ENCODE results near the gene GPC1.

GPC1 gene

DNA sequence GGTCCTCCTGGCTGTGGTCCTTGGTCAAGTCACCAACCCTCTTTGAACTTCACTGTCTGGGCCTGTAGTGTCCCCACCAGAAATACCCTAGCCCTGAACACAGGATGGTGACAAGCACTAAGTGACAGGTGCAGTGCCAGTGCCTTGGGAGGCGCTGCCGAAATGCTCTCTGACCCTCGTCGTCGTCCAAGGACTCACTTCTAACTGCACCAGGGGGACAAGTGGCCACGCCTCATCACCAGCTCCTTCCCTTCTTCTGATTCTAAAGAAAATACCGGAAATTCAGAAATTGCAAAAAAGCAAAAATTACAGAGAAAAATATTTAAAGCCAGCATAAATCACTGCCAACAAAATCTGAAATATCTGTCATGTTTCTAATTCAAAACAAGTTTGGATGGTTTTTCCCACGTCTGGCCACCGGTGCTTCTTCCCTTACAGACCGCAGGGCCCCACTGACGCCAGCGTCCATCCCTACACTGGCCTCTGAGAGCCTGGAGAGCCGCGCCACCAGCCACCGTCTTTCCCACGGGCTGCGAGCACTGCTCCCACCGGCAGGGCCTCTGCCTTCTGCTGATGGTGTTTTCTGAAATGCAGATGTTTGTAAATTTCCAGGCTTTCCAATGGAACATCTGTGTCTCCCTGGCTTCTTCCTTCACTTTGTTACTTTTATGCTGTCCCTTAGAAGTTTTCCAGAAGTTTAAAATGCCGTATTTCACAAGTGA is 37.4 kb upstream of the GPC1 start:
- no peak for DNase-seq

DNA sequence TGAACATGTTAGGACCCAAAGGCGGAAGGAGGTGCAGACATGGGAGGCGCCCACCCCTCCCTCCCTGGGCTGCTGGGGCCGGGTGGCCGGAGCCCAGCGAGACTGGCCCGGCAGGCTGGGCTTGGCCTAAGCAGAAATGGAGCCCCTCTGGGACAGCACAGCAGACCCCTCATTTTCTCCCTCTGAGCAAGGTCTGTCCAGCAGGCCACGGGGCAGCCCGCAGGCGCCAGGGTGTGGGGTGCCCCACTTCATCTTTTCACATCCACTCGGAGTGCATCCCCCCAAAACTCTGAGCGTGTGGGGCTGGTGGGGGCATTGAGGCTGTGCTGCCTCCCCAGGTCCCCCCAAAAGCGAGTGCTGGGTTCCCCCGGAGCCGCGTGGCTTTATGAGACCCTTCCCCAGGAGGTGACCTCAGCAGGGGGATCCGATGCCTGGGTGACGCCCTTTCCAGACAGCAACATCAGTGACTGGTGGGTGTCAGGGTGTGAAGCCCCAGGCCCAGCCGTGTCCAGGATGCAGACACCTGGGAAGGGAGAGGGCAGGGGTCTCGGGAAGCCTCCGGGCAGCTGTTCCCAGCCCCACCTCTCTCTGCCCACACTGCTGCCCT is 36.7 kb upstream of the GPC1 start:
- DNase-seq: no peak

DNA sequence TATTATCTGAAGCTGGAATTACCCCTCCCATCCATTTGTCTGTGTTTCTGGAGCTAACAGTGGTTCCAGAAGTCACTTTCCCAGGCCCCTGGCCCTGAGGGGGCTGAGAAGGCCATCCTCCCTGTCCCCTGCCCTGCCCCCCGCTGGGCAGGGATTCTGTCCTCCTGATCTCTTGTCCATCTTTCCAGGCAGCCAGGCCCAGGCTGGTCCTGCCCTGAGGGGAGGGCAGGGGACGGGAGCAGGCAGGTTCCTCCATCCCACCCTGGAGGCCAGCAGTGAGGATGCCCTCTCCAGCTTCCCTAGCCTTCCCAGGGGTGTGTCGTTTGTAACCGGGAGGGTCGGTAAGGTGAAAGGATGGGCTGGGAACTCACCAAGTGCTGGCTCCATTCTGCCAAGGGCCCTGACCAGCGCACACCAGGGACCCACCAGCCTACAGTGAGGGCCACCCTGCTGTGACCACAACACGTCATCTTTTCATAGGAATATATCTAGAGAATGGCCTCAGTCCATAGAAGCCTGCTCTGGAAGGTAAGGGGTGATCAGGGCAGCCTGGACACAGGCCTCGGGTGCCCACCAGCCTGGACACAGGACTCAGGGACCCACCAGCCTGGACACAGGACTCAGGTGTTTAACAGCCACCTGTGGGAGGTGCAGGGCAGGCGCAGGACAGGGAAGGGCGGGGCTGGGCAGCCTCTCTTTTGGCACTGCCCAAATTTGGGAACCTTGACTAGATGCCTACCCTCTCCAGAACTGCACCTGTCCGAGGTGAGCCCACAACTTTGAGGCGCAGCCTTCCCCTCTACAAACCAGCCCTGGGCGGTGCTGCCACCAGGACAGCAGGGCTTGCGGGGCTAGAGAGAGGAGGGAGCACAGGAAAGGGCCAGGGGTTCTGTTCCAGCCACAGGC is 35.8 kb upstream of the GPC1 start:
- no peak for DNase-seq

DNA sequence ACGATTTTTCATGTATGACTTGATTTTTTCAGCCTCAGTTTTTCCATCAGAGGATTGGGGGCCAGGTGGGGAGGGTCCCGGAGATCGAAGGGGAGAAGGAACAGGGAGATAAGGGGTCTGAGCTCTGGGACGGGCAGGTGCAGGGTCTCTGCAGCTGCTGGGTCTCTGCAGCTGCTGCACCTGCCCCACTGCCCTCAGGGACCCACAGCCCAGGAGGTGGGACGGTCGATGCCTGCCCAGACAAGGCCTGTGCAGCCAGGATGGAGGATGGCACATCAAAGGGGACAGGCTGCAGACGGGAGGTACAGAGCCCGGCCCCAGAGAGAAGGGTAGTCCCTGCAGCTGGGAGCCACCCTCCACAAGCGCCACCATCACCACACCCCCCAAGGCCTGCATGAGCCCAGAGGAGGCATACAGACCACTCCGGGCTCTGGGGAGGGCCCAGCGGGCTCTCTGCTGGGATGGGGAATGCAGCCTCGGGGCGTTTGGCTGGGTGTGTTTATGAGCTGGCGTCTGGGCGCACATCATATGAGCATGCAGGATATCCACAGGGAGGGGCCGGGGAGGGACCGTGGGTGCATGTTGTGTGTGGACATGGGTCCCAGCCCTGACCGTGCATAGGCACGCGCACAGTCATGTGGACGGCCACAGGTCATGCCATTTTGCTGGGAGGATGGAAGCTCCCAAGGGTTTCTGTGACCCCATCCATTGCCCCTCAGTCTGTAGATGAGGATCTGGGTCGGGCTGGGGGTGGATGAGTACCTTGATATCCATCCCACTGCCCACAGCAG is 34.9 kb upstream of the GPC1 start:
- DNase-seq: no peak

DNA sequence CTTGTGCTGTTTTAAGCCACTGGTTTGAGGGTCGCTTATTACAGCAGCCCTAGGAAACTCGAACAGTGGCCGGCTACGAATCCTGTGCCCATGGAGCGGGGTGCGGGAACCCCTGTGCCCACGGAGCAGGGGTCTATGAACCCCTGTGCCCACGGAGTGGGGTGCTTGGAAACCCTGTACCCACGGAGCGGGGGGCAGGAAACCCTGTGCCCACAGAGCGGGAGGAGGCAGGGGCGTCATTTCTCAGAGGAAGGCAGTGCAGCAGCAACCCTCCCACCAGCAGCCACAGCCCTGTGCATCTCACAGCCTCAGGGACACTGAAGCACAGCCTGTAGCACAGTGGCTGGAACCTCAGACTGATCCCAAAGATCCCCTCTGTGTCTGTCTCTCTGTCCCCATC is 34.2 kb upstream of the GPC1 start:
- no peak for DNase-seq

DNA sequence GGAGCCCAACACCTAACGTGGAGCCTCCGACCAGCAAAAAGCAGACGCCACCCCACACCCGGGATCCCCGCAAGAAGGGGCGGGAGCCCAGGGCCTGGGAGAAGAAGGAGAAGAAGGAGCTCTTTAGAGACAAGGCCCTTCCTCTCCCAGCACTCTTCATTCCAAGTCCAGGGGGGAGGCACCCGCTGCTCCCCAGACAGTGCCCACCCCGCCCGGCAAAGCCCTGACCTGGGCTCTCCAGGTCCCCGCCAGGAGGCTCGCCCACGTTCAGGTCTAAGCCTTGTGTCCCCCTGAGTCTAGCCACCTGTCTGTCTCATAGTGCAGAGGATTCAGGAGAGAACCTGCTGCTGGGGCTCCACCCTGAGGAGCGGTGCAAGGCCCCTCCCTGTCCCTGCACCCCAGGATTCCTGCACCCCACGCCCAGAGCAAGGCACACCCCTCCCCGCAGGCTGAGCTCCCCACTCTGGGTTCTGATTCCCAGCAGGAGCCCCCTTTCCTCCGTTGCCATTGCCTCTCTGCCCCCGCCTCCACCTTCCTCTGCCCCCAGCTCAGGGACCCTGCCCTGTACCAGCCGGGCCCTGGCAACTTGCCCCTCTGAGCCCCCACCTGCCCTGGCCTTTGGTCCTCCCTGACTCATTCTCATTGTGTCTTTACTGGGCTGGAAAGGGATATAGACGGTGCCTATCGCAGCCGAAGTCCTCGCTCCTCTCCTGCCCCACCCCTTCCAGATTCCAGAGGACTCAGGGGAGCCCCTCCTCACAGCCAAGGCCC is 33.5 kb upstream of the GPC1 start:
- DNase-seq: no peak

DNA sequence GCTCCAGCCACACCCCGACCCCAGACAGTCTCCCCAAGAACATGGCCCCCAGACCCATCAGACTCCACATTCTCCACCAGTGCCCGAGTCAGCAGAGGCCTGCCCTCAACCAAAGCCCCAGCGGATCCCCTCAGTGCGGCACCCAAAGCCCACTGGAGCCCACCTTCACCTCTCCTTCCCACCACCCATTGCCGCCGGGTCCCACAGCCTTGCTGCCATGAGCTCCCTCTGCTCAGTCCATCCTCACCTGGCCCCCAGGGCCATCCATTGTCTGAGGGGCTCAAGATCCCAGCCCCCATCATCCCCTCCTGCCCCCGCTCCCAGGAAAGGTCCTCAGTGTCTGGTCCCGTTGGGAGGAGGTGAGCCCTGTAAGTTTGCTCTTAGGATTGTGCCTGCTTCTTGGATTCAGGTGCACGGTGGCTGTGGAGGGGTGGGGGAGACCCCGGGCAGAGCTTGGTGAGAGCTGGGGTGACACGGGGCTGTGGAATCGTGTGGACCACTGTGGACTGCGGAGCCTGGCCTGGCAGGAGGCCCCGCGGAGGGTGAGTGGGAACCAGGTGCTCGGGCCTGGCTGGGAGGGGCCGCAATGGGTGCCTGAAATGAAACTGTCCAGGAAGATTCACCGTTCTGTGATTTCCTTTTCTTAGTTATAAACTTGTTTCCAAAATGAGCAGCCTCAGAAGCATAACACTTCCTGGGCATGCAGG is 32.7 kb upstream of the GPC1 start:
- no peak for DNase-seq

DNA sequence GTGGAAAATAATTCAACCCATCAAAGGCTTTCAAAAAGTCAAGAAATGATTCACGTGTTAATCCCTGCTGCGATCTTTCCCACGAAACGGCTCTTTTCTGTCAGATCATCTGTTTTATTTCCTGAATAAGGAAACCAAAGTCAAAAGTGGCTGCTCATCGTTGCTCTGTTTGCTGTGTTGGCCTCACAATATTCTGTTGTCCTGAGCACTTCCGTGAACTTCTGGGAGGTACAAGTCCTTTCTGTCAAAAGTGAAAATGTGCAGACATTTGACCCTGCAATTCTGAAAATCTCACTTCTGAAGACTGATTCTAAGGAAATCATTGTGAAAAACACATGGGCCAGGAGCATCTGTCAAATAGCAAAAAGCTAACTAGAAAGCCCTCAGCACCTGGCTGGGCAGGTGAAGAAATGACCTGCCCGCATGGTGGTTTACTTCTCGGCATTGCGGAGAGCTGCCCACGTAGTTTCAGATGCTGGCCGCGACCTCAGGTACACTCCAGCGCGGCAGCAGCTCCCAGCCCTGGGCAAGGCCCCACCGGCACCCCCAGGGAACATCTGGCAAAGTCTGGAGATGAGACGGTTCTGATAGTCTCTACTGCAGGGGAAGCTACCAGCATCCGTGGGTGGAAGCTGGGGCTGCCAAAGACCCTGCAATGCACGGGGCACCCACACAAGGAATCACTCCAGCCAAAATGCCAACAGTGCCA is 31.9 kb upstream of the GPC1 start:
- no peak for DNase-seq

DNA sequence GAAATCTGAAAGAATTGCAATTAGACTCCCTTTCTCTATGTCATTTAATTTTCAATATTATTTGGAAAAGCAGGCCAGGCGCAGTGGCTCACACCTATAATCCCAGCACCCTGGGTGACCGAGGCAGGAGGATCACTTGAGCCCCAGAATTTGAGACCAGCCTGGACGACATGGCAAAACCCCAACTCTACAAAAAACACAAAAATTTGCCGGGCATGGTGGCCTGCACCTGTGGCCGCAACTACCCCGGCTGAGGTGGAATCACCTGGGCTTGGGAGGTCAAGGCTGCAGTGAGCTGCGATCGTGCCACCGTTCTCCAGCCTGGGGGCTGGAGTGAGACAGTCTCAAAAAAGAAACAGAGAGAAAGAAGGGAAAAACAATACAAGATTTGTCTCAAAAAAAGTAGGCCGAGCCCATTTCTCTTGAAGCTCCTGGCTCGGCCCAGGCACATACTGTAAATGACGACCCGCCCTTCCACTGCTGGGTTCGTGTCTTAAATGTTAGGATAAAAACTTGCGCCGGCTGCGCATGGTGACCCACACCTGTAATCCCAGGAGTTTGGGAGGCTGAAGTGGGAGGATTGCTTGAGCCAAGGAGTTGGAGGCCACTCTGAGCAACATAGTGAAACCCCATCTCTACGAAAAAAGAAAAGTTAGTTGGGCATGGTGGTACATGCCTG is 31.1 kb upstream of the GPC1 start:
- peak in 1 of 2 experiments; percentile 8 for DNase-seq

DNA sequence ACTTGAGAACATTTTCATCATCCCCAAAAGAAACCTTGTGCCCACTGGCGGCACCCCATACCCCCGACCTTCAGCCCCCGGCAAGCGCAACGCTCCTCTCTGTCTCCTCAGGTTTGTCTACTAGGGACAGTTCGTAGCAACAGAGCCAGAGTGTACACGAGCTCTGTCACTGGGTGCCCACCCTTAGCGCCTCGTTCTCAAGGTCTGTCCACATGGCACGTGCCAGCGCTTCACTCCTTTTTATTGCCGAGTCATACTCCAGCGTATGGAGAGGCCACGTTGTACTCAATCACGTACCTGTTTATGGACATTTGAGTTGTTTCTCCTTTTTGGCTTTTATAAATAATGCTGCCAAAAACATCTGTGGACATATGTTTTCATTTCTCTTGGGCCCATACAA is 30.3 kb upstream of the GPC1 start:
- no peak for DNase-seq

DNA sequence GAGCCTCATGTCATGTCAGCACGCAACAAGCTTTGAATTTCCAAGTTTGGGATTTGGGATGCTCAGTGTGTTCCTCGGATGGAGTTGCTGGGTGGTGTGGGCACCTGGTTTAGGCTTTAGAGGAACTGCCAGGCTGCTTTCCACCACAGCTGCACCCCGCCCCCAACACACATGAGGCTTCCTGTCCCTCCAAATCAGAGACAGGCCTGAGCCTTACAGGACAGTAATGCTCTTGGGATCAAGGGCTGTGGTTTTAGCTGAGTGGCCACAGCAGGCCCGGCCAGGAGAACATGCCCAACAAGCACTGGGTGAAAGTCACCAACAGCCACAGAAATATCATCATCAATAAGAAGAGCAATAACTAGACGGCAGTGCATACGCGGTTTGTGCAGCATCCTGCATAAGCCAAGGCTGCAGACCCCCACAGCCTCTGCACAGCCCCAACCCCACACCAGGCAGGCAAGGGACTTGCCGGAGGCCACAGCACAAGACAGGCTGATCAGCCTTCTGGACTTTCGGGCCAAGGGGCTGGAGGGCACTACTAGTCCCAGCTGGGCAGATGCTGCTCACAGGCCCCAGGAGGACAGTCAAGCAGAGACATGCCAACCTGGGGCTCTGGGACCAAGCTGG is 29.7 kb upstream of the GPC1 start:
- no peak for DNase-seq

DNA sequence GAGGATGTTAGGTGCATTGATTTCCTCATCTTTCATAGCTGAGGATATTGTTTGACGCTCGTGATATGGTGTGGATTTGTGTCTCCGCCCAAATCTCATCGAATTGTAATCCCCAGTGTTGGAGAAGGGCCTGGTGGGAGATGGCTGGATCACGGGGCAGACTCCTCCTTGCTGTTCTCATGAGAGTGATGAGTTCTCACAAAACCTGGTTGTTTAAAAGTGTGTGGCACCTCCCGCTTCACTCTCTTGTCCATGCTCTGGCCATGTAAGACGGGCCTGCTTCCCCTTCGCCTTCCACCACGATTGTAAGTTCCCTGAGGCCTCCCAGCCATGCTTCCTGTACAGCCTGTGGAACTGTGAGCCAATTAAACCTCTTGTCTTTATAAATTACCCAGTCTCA is 28.4 kb upstream of the GPC1 start:
- no peak for DNase-seq

DNA sequence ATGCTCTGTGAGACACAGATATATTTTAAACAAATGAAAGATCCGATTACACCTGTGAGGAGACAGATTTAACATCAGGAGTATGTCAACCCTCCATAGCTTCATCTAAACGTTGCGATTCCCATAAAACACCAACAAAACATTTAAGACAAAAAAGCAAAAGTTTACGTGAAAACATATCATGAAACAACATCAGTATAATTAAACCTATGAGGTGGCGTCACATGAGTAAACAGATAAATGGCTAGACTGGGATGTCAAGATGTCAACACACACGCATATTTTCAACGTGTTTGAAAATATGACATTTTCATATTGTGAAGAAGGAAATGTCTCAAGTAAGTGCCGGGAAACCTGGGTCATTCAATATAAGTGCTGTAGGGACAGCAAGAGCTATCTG is 25.5 kb upstream of the GPC1 start:
- DNase-seq: no peak

DNA sequence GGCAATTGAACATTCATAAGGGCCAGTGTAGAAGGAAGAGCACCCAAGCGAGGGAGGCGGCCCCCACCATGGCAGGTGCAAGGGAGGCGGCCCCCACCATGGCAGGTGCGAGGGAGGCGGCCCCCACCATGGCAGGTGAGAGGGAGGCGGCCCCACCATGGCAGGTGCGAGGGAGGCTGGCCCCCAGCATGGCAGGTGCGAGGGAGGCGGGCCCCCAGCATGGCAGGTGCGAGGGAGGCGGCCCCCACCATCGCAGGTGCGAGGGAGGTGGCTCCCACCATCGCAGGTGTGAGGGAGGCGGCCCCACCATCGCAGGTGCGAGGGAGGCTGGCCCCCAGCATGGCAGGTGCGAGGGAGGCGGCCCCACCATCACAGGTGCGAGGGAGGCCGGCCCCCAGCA is 24.7 kb upstream of the GPC1 start:
- DNase-seq: no peak

DNA sequence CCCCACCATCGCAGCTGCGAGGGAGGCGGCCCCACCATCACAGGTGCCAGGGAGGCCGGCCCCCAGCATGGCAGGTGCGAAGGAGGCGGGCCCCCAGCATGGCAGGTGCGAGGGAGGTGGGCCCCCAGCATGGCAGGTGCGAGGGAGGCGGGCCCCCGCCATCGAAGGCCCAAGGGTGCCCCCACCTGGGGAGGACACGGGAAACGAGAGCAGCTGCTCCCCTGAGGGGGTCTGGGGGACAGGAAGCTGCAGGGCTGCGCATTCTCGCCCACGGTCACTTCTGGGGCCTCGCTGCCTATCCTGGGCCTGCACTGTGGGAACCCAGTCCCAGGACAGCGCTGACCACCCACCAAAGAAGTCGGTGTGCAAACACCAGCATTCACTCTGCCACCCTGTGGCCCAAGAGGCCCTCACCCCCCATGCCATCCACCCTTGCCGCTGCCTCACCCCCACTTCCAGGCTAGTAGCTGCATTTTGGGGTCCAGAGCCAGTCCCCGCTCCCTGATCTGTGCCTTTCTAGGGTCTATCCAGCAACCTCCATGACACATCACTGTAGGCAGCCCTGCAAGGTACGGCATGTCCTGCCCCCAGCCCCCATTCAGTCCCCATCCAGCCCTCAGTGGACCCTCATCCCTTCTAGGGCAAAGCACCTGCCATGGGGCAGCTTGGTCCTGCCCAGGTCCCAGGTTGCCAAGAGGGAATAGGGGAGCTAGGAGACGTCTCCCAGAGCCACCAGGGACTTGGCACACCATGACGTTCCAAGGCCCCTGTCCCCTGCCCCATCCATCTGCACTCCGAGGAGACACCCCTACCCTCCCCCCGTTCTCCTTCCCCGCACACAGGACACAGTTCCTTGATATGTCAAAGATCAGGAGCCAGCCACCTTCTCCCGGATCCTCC is 24.0 kb upstream of the GPC1 start:
- DNase-seq: no peak

DNA sequence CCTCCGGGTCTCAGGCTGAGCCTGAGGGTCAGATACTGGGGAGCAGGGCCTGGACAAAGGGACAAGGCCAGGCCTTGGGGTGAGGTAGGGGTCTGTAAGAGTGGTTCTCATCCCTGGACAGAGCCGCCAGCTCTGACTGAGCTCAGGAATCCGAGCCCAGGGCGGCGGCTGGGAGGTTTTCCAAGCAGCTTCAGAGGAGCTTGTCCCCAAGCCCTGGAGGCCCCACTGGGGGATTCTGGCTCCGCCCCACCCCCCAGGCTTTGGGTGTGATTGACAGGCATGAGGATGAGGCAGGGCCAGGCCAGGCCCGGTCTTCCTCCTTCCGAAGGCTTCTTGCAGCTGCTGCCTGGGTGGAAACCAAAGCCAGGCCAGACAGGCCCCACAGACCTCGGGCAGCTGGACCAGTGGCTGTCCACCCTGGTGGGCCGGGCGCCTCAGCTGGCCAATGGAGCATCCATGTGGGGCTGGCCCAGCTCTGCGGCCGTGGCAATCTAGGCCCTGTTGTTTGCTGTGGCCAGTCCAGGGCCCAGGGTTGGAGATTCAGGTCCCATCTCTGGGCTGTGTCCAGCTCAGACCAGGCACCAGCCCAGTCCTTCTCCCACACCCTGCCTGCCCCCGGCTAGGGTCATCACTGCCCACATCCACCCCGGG is 23.1 kb upstream of the GPC1 start:
- DNase-seq: no peak

DNA sequence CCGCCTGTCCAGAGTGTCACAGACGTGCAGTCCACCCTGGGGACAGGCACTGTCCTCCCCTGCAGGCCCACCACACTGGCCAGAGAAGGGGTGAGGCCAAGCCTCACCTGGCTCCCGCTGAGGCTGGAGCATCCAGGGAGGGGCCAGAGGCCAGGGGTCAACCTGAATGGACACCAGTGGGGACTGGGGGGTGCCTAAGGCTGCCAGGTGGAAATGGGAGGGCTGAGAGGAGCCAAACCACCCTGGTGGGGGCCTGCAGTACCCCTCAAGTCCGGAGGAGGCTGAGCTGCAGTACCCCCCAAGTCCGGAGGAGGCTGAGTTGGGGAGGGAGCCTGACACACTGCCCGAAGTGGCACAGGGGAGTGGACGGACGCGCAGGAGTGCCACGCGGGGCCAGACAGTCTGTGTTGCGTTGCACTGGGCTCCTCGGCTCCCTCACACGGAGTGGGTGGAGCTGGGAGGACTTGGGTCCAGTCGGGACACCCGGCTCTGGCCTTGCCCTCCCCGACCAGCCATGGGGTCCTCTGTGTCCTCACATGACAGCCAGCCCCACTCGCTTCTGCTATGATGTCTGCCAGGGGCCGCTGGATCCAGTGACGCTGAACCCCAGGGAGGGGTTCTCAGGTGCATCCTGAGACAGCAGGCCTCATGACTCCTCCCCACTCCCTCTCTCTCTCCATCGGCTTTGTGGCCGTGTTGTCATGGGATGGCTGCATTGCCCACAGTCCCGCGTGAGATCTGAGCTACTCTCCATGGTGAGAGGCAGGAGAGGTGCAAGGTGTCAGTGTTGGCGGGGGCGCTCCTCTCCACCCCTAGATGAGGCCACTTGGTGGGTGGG is 22.3 kb upstream of the GPC1 start:
- peak in 1 of 2 experiments; percentile 1 for DNase-seq
